Embryonic facial prominence (tissue), 1 donor: ENCODE data around the gene MALRD1.

Experiments used
- DNase-seq: peaks from one replicate; pipeline ENCODE4 v3.0.0-alpha.2; 2016; ENCODE audit errors: extremely low spot score

MALRD1 gene

DNA sequence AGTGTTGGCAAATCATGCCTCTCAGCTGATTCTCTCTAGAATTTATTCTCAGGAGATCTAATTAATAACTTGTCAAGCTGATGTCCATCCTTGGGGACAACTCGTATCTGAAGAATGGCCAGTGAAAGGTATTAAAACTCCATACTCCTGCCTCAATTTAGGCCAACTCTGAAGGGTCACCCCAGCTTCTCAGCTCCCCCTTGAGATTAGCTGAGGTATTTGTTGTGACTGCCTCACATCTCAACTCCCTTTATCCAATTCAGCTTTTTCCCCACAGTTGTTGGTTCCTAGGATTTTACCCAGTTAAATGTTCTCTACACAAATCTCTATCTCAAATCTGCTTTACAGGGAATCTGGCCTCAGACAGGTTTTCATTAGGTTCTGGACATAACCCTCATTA, 182.4 kb downstream of the MALRD1 start:
- no peak for DNase-seq

DNA sequence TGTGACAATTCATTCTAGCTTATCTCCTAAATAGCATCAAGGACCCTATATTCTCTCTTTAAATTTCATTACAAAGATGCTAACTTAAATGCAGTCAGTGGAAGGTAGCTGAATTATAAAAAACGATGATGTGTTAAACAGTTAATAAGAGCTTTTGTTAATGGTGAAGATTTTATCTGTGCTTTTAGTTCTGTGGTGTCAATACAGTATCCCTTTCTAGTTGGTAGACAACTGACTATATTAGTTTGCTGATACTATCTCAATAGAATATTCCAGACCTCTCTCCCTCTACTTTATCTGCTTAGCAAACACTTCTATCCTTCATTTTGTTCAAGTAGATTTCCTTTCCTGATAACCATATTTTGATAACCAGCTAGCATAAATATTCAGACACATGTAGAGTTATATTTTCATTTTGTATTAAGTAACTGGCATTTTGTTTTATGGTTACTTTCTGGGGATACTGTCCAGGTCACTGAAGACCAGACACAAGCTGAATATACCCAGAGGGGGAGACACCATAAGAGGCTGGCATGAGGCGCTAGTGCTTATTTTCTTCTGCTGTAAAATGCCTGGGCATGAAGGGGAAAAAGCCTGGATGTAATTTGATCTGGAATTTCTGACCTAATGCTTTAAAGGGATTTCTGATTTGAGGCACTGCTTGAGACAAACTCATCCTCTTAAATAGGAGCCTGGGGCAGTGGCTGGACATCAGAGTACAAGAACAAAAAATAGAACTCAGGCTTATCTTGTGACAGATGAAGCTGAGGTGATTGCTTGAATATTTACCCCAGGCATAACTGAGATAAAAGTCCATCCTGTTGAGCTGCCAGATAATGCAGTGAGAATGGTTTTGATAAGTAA, 197.5 kb downstream of the MALRD1 start:
- no peak for DNase-seq

DNA sequence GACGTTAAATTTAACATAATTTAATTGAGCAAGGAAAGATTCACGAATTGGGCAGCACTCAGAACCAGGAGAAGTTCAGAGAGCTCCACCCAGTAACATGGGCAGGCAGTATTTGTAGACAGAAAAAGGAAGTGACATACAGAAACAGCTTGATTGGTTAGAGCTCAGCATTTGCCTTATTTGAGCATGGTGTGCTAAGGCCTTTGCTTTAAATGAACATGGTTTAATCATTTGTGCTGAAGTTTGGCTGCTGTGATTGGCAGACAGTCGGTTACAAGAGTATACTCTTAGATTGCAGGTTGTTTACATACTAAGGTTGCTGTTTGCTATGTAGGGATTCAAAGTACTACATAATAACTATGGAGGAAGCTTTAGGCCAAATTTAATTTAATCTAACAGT, 199.2 kb downstream of the MALRD1 start:
- no peak for DNase-seq

DNA sequence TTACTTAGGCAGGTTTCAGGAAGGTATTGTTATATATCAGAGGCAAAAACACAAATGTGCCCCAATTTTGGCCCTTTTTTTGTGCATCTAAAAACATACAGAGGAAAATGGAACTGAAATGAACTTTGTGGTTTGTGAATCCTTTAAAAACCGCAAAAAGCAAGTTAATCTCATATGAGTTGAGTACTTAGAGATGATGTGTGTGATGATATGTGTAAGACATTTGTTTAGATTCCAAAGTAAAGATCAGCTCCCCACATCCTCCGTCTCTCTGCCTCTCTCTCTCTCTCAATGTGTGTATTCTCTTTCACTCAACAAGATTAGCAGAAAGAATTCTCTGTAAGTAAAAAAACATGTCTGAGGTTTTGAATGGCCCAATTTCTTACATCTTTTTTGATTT, 201.9 kb downstream of the MALRD1 start:
- DNase-seq = peak; percentile 14

DNA sequence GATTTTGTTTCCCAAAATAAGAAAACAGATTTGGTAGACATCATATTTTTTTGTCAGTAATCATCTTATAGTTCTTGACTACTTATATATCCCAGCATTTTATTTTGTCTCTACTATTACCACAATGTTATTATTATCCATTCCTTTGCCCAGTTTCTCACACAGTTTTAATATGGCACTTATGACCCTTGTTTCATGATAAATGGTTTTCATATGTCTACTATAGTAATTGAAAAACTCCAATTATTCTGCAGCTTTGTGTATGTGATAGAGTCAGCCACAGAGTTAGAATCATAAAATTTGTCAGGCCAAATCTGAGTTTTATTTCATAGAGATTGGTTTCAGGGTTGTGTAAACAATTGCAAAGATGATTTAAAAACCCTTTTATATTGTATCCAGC, 203.9 kb downstream of the MALRD1 start:
- no peak for DNase-seq

DNA sequence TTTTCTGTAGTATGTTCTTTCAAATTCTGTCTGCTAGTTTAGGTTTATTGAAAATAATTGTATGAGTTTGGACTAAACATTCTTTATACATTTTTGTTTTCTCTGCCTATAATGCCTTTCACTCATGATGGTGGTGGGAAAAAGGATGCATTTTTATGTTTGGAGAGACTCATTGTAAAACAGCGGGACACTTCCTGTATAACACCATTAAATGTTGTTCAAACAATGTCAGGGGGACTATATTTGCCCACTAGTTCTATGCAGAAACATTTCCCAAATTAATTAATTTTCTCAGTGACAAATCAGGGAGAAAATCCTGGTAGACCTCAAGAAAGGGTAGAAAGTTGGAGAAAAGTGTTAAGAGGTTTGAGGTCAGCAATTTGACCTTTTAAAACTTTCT, 207.7 kb downstream of the MALRD1 start:
- no peak for DNase-seq

DNA sequence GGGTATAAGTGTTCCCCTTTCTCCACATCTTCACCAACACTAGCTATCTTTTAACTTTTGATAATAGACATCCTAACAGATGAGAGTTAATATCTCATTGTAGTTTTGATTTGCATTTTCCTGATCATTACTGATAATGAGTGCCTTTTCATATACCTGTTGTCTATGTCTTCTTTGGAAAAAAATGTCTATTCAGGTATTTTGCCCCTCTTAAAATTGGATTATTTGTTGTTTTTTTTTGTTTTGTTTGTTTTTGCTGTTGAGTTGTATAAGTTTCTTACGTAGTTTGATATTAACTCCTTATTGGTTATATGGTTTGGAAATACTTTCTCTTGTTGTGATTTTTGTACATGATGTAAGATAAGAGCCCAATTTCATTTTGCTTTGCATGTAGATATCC, 214.7 kb downstream of the MALRD1 start:
- DNase-seq = no peak

DNA sequence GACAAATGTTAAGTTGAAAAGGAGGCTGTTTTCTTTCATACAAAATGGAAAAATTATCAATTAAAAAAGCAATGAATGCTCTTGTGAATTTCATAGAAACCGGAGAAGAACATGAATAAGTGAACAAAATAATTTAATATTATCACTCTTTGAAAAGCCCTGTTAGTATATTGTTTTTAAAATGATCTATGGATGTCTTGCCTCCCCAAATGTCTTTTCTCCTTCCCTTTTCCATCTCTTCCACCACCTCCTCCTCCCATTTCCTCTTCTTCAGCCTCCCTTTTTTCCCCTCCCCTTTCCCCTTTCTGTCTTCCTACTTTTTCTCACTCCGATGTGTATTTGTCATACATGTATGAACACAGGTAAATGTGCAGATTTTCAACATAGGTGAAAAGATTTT, 234.7 kb downstream of the MALRD1 start:
- no peak for DNase-seq

DNA sequence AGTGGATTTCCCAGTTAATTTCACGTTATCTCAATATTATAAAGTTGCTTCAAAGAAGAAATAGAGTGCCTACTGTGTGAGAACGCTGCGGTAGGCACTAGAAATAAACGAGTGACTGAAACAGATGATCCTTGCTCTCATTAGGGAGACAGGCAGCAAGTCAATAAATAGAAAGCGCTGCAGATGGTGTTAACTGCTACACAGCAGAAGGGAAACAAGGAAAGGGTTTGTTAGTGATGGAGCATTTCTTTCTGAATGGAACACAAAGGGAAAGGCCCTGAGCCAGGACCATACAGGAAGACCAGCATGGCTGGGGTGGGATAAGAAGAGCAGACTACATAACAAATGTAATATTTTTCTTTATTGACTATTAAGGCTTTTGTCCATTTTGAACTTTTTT, 235.2 kb downstream of the MALRD1 start:
- DNase-seq = no peak

DNA sequence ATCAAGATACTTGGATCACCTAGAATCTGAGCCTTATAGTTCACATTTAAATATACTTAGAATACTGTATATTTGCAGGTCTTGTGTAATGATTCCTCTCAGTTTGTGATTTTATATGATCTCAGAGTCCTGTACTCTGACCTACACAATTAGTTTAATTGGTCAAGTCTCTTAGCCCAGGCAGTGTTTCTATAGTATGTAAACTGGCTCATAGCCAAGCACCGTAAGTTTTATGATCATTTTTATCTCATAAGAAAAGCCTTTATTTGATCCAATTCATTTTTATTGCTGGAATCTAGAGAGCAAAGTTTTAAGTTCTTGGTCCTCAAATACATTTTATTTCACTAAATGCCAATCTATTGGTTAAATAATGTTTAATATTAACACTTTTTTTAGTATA, 242.2 kb downstream of the MALRD1 start:
- DNase-seq = no peak

DNA sequence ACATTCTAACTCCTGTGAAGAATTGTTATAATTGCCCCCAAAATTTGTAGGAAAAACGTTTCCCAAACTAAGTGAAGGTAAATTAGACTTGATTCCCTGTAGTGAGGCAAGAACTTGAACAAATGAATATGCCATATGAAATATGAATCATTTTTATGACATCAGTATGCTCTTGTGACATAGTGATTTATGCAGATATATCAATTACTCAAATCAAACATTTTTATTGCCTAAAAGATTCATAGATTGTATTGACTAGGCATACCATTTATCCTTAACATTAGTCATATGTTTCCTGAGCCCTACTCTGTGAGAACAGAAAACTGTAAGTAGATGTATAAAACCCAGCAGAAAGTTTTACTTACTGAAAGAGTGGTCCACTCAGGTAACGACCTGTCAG, 245.6 kb downstream of the MALRD1 start:
- no peak for DNase-seq

DNA sequence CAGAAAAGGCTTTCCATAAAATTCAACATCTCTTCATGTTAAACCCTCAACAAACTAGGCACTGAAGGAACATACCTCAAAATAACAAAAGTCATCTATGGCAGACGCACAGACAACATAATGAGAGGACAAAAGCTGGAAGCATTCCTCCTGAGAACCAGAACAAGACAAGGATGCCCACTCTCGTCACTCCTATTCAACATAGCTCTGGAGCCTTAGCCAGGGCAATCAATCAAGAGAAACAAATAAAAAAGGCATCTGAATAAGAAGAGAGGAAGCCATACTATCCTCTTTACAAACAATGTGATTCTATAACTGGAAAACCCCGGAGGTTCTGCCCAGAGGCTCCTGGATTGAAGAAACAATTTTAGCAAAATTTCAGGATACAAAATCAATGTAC, 251.0 kb downstream of the MALRD1 start:
- no peak for DNase-seq

DNA sequence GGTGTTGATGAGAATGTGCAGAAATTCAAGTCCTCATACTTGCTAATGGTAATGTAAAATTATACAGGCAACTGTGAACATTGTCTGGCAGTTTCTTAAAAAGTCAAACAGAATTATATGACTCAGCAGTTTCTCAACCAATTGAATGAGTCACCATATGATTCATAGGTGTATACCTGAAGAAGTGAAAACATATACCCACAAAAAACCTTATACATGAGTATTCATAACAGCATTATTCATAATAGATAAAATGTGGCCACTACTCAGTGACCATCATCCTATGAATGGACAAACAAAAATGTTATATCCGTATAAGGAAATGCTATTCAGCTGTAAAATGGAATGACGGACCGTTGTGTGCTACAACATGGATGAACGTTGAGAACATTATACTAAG, 253.5 kb downstream of the MALRD1 start:
- no peak for DNase-seq

DNA sequence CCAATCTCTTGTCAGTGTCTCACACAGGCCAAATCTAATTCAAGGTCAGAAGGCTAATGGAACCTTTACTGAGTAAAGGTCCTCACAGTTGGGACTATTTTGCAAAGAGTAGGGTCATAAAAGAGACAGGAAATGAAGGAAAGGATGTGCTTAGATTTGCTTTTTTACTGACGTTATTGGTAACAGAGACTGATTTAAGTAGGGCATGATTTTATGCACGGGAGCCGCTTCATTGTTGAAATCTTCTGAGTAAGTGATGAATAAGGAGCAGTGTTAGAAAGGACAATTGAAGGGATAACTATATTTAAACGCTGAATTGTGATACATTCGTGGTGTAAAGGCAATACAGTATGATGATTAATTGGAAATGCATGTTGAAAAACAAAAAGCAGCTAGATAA, 261.5 kb downstream of the MALRD1 start:
- DNase-seq = no peak

DNA sequence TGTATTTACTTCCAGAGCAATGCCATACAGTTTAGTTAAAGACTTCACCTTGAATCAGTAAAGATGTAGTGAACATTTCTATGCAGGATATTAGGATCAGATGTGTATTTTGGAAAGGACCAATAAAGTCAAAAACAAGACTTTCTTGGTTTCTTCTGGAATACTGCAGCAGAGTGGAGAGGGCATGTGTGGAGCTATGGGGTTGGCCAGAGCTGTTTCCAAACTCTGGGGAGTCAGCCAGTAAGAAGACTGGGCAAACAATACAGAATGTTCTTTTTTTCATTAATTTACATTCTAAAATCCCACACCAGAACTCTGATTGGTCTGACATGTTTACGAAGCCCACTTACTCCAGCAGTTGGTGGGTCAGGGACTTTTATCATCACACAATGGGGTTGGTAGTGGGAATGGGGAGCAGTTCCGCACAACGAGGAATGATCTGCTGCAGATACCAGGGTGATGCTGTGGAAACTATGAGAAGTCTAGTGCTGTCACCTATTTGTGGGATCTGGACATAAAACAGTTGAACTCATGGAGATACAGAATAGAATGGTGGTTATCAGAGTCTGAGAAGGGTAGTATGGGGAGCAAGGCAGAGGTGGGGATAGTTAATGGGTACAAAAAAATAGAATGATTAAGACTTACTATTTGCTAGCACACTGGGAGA, 267.7 kb downstream of the MALRD1 start:
- no peak for DNase-seq

DNA sequence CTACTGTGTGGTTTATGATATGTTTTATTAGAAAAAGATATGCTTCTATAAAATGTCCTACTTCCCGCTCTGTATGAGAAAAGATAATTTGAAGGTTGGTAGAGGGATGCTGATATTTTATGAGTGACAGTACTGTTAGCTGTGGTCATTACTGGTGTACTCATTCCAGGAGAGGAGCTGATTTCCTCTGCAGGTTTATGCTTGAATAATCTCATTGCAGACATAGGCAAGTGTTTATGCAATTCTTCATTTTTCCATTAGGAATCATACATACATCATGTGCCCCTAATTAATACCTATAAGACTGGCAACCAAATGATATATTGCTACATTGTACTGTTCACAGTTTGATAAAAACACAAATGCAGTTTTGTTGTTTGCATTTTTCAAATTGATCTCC, 269.4 kb downstream of the MALRD1 start:
- no peak for DNase-seq

DNA sequence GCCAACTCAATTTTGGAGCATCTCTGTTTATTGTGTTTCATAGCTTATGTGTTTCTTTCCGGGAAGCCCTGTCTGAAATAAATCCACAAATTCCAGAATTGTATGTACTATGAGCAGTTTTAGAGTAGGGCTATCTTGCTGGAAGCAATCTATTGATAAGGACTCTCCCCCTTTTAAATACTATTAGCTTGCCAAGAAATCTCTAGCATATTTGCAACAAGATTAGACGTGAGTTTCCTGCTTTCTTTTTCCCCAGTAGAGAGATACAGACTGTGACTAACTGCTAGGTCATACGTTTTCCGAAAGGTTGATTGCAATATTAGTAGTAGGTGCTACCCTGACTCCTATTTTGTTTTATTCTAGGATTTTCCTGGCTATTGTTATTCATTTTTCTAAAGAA, 277.0 kb downstream of the MALRD1 start:
- DNase-seq = no peak

DNA sequence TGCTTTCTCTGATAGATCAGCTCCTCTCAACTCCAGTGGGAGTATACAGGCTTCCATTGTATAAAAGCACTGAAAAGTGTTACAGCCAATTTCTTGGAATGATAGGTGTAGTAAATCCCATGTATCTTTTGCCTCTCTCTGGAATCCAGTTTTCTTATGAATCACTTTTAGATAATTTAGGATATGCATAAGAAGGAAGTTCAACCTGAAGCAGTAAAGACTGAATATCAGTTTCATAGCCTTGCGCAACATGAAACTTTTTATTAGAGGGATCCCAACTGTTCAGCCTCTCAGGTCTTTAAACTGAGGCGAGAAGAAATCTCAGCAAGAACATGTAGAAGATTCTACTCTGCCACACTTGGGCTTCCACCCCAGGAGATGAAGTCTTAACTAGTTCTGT, 280.0 kb downstream of the MALRD1 start:
- DNase-seq = no peak

DNA sequence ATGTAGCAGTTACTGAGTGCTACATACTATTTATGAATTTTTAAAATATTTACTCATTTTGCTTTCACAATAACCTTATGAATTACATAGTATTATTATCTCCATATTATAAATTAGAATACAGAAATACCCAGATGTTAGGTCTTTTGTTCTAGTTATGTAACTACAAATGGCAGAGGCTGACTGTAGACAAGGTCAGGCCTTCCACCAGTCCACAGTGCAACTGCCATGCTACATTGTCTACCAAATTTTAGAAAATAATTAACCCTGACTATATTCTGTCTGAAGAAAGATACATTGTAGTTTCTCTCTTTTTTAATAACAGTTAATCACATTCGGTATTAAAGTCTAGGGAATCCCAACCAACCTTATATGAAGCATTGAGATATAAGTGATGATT, 280.9 kb downstream of the MALRD1 start:
- DNase-seq = no peak

DNA sequence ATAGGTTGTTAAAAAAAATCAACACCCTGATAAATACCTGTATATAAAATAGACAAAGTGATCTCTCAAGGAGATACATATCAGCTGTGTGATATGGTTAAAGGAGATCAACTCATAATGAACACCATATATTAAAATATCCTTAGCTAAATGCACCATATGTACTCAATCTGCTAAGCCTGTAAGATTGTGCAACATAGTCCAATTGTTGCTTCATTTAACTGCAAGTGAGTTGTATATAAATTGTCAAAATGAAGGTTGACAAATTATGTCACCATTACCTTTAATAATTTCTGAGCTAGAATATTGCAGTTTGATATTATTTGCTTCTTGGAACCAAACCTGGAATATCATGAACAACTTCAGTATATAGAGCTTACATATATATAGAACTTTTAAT, 283.7 kb downstream of the MALRD1 start:
- DNase-seq = no peak

DNA sequence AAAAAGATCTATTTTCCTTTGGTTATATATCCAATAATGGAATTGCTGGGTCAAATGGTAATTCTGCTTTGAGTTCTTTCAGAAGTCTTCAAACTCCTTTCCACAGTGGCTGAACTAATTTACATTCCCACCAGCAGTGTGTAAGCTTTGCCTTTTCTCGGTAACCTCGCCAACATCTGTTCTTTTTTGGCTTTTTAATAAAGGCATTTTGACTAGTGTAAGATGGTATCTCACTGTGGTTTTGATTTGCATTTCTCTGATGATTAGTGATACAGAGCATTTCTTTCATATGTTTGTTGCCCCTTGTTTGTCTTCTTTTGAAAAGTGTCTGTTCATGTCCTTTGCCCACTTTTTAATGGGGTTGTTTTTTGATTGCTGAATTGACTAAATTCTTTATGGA, 285.0 kb downstream of the MALRD1 start:
- no peak for DNase-seq

DNA sequence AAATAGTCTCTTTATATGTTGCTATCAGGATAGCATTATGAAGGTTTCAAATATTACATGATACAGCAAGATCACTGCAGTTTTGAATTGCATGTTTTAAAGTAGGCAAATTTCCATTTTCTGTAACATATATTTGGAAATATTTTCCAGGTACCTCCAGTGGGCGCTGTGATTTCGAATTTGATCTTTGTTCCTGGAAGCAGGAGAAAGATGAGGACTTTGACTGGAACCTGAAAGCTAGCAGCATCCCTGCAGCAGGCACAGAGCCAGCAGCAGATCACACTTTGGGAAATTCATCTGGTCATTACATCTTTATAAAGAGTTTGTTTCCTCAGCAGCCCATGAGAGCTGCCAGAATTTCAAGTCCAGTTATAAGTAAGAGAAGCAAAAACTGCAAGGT, 299.0 kb downstream of the MALRD1 start:
- no peak for DNase-seq

DNA sequence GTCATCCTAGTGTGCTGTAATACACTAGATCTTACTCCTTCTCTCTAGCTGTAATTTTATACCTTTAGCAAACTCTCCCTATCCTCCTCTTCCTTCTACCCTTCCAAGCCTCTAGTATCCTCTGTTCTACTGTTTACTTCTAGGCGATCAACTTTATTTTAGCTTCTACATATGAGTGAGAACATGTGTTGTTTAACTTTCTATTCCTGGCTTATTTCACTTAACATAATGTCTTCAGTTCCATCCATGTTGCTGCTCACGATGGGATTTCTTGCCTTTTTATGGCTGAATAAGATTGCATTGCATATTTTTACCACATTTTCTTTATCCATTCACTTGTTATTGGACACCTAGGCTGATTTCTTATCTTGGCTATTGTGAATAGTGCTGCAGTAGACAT, 318.6 kb downstream of the MALRD1 start:
- no peak for DNase-seq

DNA sequence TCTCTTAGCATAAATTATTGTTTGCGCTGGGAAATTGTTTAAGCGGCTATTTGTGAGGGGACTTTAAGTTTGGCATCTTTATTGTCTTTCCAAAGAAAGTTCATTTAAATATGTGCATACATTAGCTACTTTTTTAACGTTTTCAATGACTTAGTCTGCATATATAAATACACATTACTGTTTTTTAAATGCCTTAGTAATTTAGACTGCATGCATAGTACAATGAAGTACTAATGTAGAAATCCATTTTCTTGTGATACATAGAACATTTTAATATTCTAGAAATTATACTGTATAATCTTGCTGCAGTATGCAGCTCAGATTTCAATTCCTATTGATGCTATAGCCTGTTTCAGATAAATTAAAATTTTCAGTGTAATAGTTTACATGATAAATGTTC, 325.4 kb downstream of the MALRD1 start:
- DNase-seq = no peak
